Endothelial cell of umbilical vein (primary cell): ENCODE measurements around the gene KCNC4. TPM values are rescaled to one million over a fixed set of nuclear protein-coding genes. Genes with fewer than 3 reads are reported as not detected.

Source experiments
- BruUV-seq: library from RNA; stranded (reverse); fragments of 400-500 nt; replicated peaks from 2 replicates; lab custom pipeline; 2021; lab: Mats Ljungman, UMichigan
- CTCF ChIA-PET: fragments of 300-600, 350-600 bp; sonication (Branson Sonifier 250); formaldehyde crosslinking; loops from one replicate; lab custom pipeline; 2021; ENCODE audit warnings: antibody characterized with exemption, inconsistent platforms; lab: Charles Lee
- POLR2A ChIA-PET: fragments of 300-600, 350-600 bp; sonication (Branson Sonifier 250); formaldehyde crosslinking; loops from one replicate; lab custom pipeline; 2021; ENCODE audit warnings: antibody characterized with exemption, inconsistent platforms; lab: Charles Lee
- DNase-seq: peaks from one replicate; pipeline ENCODE4 v3.0.0-alpha.2; 2011; ENCODE audit warnings: low read depth, low spot score
- FAIRE-seq: peaks from 2 replicates; lab custom pipeline; 2011; peaks lifted over from hg19 to GRCh38; lab: Jason Lieb, UNC
- H2AFZ ChIP-seq: 2 replicates; pipeline ENCODE4 v1.6.0; 2012; ENCODE audit warnings: low read depth, low read length, control low read depth, inconsistent platforms
- H3K27ac ChIP-seq: 2 replicates; pipeline ENCODE4 v1.5.1; 2011; ENCODE audit warnings: low read depth, mild to moderate bottlenecking, control low read depth, low read length, moderate library complexity; ENCODE audit not compliant: insufficient read depth
- H3K27me3 ChIP-seq, 2 experiments: 2 replicates each; pipeline versions ENCODE4 v1.6.0 to v1.6.1; 2011; ENCODE audit warnings: low read length in 2 of 2, mixed read lengths in 1 of 2; ENCODE audit not compliant: control insufficient read depth in 2 of 2, insufficient read depth in 2 of 2
- H3K36me3 ChIP-seq, 2 experiments: 2 replicates in 1 of 2; 3 replicates in 1 of 2; pipeline ENCODE4 v1.5.1; 2011; ENCODE audit warnings: low read length in 2 of 2, mild to moderate bottlenecking in 1 of 2, moderate library complexity in 1 of 2; ENCODE audit not compliant: control insufficient read depth in 2 of 2, insufficient read depth in 2 of 2; ENCODE audit errors: extremely low read depth in 1 of 2
- H3K4me1 ChIP-seq: 3 replicates; pipeline ENCODE4 v1.5.1; 2011; ENCODE audit warnings: mild to moderate bottlenecking, low read length; ENCODE audit not compliant: control insufficient read depth, insufficient read depth; ENCODE audit errors: extremely low read depth
- H3K4me2 ChIP-seq: 2 replicates; pipeline ENCODE4 v1.6.1; 2011; ENCODE audit warnings: low read length, control low read depth, mixed read lengths; ENCODE audit not compliant: insufficient read depth
- H3K4me3 ChIP-seq, 3 experiments: fragments of 200-600 bp in 1 of 3; sonication (generic), shearing (Covaris generic) in 1 of 3; replicated peaks in 1 of 3; 2 replicates each; pipeline ENCODE4 v1.5.1; 2011 to 2016; ENCODE audit warnings: control low read depth in 3 of 3, low read length in 3 of 3, mild to moderate bottlenecking in 2 of 3, inconsistent platforms in 1 of 3, low read depth in 1 of 3, moderate library complexity in 1 of 3; ENCODE audit not compliant: insufficient read depth in 1 of 3
- H3K79me2 ChIP-seq: 2 replicates; pipeline ENCODE4 v1.6.0; 2012; ENCODE audit warnings: low read length, inconsistent platforms; ENCODE audit not compliant: control insufficient read depth, insufficient read depth
- H3K9ac ChIP-seq: replicated peaks from 2 replicates; pipeline ENCODE3; 2011; ENCODE audit warnings: low read length, control low read depth; ENCODE audit not compliant: insufficient read depth; ENCODE audit errors: extremely low read depth
- H3K9me1 ChIP-seq: replicated peaks from 3 replicates; pipeline ENCODE4 v1.6.0; 2011; ENCODE audit warnings: mild to moderate bottlenecking, low read length; ENCODE audit not compliant: control insufficient read depth, insufficient read depth; ENCODE audit errors: extremely low read depth
- H3K9me3 ChIP-seq: replicated peaks from 2 replicates; pipeline ENCODE4 v1.5.1; 2012; ENCODE audit warnings: low read length, inconsistent platforms; ENCODE audit not compliant: control insufficient read depth, insufficient read depth
- H4K20me1 ChIP-seq: replicated peaks from 2 replicates; pipeline ENCODE3; 2011; ENCODE audit warnings: mild to moderate bottlenecking, low read length; ENCODE audit not compliant: control insufficient read depth, insufficient read depth; ENCODE audit errors: extremely low read depth
- CTCF ChIP-seq, 2 donors: IDR thresholded peaks; 1 replicate in 1 of 2; 2 replicates in 1 of 2; pipeline ENCODE4 v1.5.1; 2011; ENCODE audit warnings: low read length in 2 of 2, mild to moderate bottlenecking in 2 of 2, moderate library complexity in 2 of 2, control low read depth in 1 of 2, inconsistent platforms in 1 of 2, low read depth in 1 of 2; ENCODE audit not compliant: insufficient read depth in 1 of 2; ENCODE audit errors: extremely low read depth in 1 of 2
- EZH2 ChIP-seq: IDR thresholded peaks from 2 replicates; pipeline ENCODE4 v1.6.1; 2012; ENCODE audit warnings: borderline replicate concordance, low read depth, mild to moderate bottlenecking, moderate library complexity, low read length, inconsistent platforms; ENCODE audit not compliant: severe bottlenecking
- FOS ChIP-seq: IDR thresholded peaks from 2 replicates; pipeline ENCODE4 v1.6.1; 2011; ENCODE audit warnings: mild to moderate bottlenecking, low read length, moderate library complexity, borderline replicate concordance; ENCODE audit not compliant: insufficient read depth
- GATA2 ChIP-seq: IDR thresholded peaks from 2 replicates; pipeline ENCODE4 v1.7.0; 2011; ENCODE audit warnings: low read depth, mild to moderate bottlenecking, moderate library complexity, mixed read lengths, low read length; ENCODE audit not compliant: insufficient read length, insufficient read depth
- JUN ChIP-seq: IDR thresholded peaks from 2 replicates; pipeline ENCODE4 v1.6.1; 2011; ENCODE audit warnings: borderline replicate concordance, low read depth; ENCODE audit not compliant: insufficient read length, insufficient read depth
- MAX ChIP-seq: IDR thresholded peaks from 2 replicates; pipeline ENCODE4 v1.6.1; 2011; ENCODE audit not compliant: insufficient read depth, insufficient read length
- MYC ChIP-seq: IDR thresholded peaks from one replicate; pipeline ENCODE4 v1.6.1; 2011; ENCODE audit warnings: mild to moderate bottlenecking, low read depth, low read length
- POLR2A ChIP-seq: IDR thresholded peaks from 2 replicates; pipeline ENCODE4 v1.6.1; 2012; ENCODE audit warnings: low read depth, mild to moderate bottlenecking, control low read depth, low read length
- POLR2AphosphoS5 ChIP-seq: IDR thresholded peaks from 2 replicates; pipeline ENCODE4 v1.6.1; 2012; ENCODE audit warnings: low read depth, mild to moderate bottlenecking, control low read depth, low read length, moderate library complexity; ENCODE audit not compliant: insufficient read depth
- dilution Hi-C: fragments of 300-500 bp; cut with MboI; formaldehyde crosslinking; loops from one replicate; pipeline ENCODE4 v1.15.0; 2019; ENCODE audit warnings: low sequenced_read_pairs; ENCODE audit not compliant: extremely low pct_ligation_motif_present
- intact Hi-C: fragments of 100-400 bp; cut with micrococcal nuclease; formaldehyde crosslinking; loops from one replicate; pipeline ENCODE4 v1.10.0; 2022
- polyA plus RNA-seq, 4 experiments: library from polyadenylated mRNA; depleted of rRNA in 3 of 4; stranded (reverse) in 3 of 4; unstranded in 1 of 4; fragments of >200 nt; gene quantifications; 2 replicates each; pipeline versions ENCODE4 v1.2.1 to v1.2.3, GENCODE V29; 2011 to 2012; ENCODE audit warnings: missing spikeins in 1 of 4
- total RNA-seq: library from RNA; stranded (reverse); gene quantifications from 2 replicates; pipeline ENCODE4 v1.2.3, GENCODE V29; 2021

The KCNC4 gene
- total and polyA plus RNA-seq, 2 donors (not counting 3 experiments of a cell fraction or from before 2014, with no cell fraction given): 6.7 to 22.5 TPM

GRCh38 chr1:110205591-110206155 is 4.4 kb upstream of the KCNC4 start:
- CTCF ChIA-PET: interaction anchor here (2.7 to 18.2 kb wide), 7 partner anchors 9 to 291 kb away, joined by 29 to 1577 read pairs (median 136); no protein-coding TSS in a partner anchor
- POLR2A ChIA-PET: no interaction called here
- H3K36me3 ChIP-seq: no peaks in the 10 kb centered on the region
- no peak overlapping the region for H3K4me3 ChIP-seq
- intact Hi-C loops: no loop called here
- no peak overlapping the region for H2AFZ ChIP-seq
- peaks cover 4% of the 10 kb centered on the region for H3K4me1 ChIP-seq
- TF ChIP-seq CTCF (IDR thresholded peaks at IDR 0.05; ENCODE audit: extremely low read depth in 1 of 2, insufficient read depth in 1 of 2, low read depth in 1 of 2, low read length in 2 of 2): no peak
- TF ChIP-seq JUN: no peak
- no peak for TF ChIP-seq MYC
- TF ChIP-seq POLR2A: no peak
- TF ChIP-seq FOS: no peak
- TF ChIP-seq POLR2AphosphoS5: no peak
- TF ChIP-seq EZH2: no peak
- no peak for TF ChIP-seq MAX
- no peak for TF ChIP-seq GATA2
- no peaks in the 10 kb centered on the region for H3K27me3 ChIP-seq
- dilution Hi-C loops: no loop called here
- no peaks in the 10 kb centered on the region for H4K20me1 ChIP-seq
- no peak overlapping the region for H3K27ac ChIP-seq
- no peak overlapping the region for H3K4me2 ChIP-seq
- BruUV-seq: no TSS peak
- no peaks in the 10 kb centered on the region for H3K9me3 ChIP-seq
- H3K9me1 ChIP-seq: no peaks in the 10 kb centered on the region
- FAIRE-seq: no peak
- no peaks in the 10 kb centered on the region for H3K79me2 ChIP-seq
- no peak overlapping the region for H3K9ac ChIP-seq
- no peak for DNase-seq
